RWPE1 (cell line): ENCODE data around the gene CYTH3.
A peak's percentile ranks its signal among the peaks of the same experiment; 100 is the strongest.

Experiments
- CTCF ChIA-PET: fragments of 350-600 bp; sonication (Branson Sonifier 250); formaldehyde crosslinking; extraction: SDS; loops from one replicate; lab custom pipeline; 2021; lab: Yijun Ruan, JAX
- POLR2A ChIA-PET: fragments of 400-600 bp; formaldehyde crosslinking; extraction: SDS; loops from one replicate; lab custom pipeline; 2020; ENCODE audit warnings: antibody characterized with exemption; ENCODE audit not compliant: low non-redundant PET; lab: Yijun Ruan, JAX
- DNase-seq: peaks from one replicate; pipeline ENCODE4 v3.0.0; 2012; ENCODE audit warnings: low spot score
- H3K27ac ChIP-seq: fragments of 450-650 bp; 2 replicates; pipeline ENCODE4 v1.5.1; 2017
- CTCF ChIP-seq: fragments of 450-650 bp; conservative IDR thresholded peaks from 2 replicates; pipeline ENCODE4 v1.5.1; 2017; ENCODE audit warnings: low read depth, mild to moderate bottlenecking

The CYTH3 gene

GRCh38 chr7:6252748-6253147 is 19.7 kb downstream of the CYTH3 start:
- CTCF ChIA-PET: no interaction called here
- no peak overlapping the region for H3K27ac ChIP-seq
- no peak for TF ChIP-seq CTCF
- DNase-seq: no peak
- POLR2A ChIA-PET: no interaction called here

- no peak overlapping the region for H3K27ac ChIP-seq
- ChIA-PET POLR2A (no interaction called here), CTCF (no interaction called here)
- TF ChIP-seq CTCF: no peak
- DNase-seq: peak; percentile 25
These were observed 20.1 kb downstream of the CYTH3 start for GRCh38 chr7:6252341-6252746.

- no peak for DNase-seq
- ChIA-PET POLR2A (no interaction called here), CTCF (no interaction called here)
- H3K27ac ChIP-seq: no peak overlapping the region
- TF ChIP-seq CTCF: no peak
These were observed 20.8 kb downstream of the CYTH3 start for GRCh38 chr7:6251653-6252052.

- ChIA-PET POLR2A (no interaction called here), CTCF (no interaction called here)
- no peak for TF ChIP-seq CTCF
- peak; percentile 55 for DNase-seq
- H3K27ac ChIP-seq: no peak overlapping the region
These were observed 22.0 kb downstream of the CYTH3 start for GRCh38 chr7:6250364-6250833.

GRCh38 chr7:6249043-6249442 is 23.4 kb downstream of the CYTH3 start:
- no peak for TF ChIP-seq CTCF
- H3K27ac ChIP-seq: no peak overlapping the region
- CTCF ChIA-PET: interaction anchor here (1.0 kb wide), 1 partner anchor 11 kb away, joined by 4 read pairs; no protein-coding TSS in a partner anchor
- no peak for DNase-seq
- POLR2A ChIA-PET: no interaction called here

GRCh38 chr7:6248581-6248980 is 23.8 kb downstream of the CYTH3 start:
- no peak for TF ChIP-seq CTCF
- peak overlapping the region; percentile 23; the same call in 1 of the 2 replicates for H3K27ac ChIP-seq
- peak; percentile 66 for DNase-seq
- ChIA-PET CTCF (interaction anchor here (0.5 to 1.0 kb wide), 2 partner anchors 10 to 42 kb away, joined by 3 to 4 read pairs; no protein-coding TSS in a partner anchor), POLR2A (interaction anchor here (0.6 kb wide), 2 partner anchors 183 to 239 kb away, joined by 3 read pairs; no protein-coding TSS in a partner anchor)
